ENCODE measurements around the gene TRERF1. TPM values are rescaled to one million over a fixed set of nuclear protein-coding genes. Genes with fewer than 3 reads are reported as not detected.

Gene TRERF1
- total RNA-seq, 4 donors from 2014 or later, result 2.5 to 8.0 (median 3.4) TPM

Other genes starting within 250 kb of the TRERF1 start
- 10 to 100 TPM; 23.6 to 75.4 (median 24.6) TPM for gene MRPS10, start 234.1 kb downstream of the TRERF1 start, total RNA-seq
- 10 to 100 TPM; 15.9 to 52.7 (median 49.4) TPM for gene UBR2, start 112.1 kb upstream of the TRERF1 start, total RNA-seq

Data from transverse colon (tissue), 4 donors.